Measurements from ENCODE around the gene LMF1. TPM values are rescaled to one million over a fixed set of nuclear protein-coding genes. Genes with fewer than 3 reads are reported as not detected.

LMF1 gene
- total RNA-seq, 2 experiments from 2014 or later = 9.5 to 12.2 TPM

- intact Hi-C loops (cut with DNase I, micrococcal nuclease) = no loop called here
- Mint-ChIP-seq H3K36me3 (ENCODE audit: low read depth) (no peaks in the 10 kb centered on the region), H3K9me3 (ENCODE audit: low read depth) (no peaks in the 10 kb centered on the region), H3K27ac (no peak overlapping the region), H3K4me3 (no peak overlapping the region), H3K27me3 (peaks cover 2% of the 10 kb centered on the region), H3K4me1 (peaks cover 5% of the 10 kb centered on the region)
- ATAC-seq = no peak
- POLR2A ChIA-PET = no interaction called here
- CTCF ChIA-PET = no interaction called here
- DNase-seq = no peak
Measured at GRCh38 chr16:1010815-1011214, 40.0 kb upstream of the LMF1 start.

DNA sequence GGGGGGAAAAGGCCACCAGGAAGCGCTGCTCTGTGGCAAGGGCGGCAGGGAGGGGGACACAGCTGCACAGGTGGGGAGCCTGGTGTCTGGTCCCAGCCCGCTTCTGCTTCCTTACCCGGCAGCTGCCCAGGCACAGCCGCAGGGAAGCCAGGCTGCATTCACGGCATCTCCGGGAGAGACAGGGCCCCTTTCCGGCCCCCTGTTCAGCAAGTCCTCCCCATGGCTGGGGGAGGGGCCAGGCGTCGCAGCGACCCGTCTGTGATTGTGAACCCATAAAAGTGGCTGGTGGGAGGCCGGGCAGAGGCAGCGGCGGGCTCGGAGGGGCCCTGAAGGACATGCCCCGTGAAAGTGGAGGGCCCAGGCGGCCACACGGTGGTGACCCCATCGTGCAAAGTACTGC is 39.5 kb upstream of the LMF1 start:
- Mint-ChIP-seq H3K9me3 (ENCODE audit: low read depth) (no peaks in the 10 kb centered on the region), H3K27me3 (peaks cover 2% of the 10 kb centered on the region), H3K36me3 (ENCODE audit: low read depth) (no peaks in the 10 kb centered on the region), H3K4me3 (no peak overlapping the region), H3K4me1 (peaks cover 11% of the 10 kb centered on the region), H3K27ac (no peak overlapping the region)
- DNase-seq (no peak), ATAC-seq (no peak)
- CTCF ChIA-PET = no interaction called here
- intact Hi-C loops (cut with DNase I, micrococcal nuclease) = no loop called here
- POLR2A ChIA-PET = no interaction called here

DNA sequence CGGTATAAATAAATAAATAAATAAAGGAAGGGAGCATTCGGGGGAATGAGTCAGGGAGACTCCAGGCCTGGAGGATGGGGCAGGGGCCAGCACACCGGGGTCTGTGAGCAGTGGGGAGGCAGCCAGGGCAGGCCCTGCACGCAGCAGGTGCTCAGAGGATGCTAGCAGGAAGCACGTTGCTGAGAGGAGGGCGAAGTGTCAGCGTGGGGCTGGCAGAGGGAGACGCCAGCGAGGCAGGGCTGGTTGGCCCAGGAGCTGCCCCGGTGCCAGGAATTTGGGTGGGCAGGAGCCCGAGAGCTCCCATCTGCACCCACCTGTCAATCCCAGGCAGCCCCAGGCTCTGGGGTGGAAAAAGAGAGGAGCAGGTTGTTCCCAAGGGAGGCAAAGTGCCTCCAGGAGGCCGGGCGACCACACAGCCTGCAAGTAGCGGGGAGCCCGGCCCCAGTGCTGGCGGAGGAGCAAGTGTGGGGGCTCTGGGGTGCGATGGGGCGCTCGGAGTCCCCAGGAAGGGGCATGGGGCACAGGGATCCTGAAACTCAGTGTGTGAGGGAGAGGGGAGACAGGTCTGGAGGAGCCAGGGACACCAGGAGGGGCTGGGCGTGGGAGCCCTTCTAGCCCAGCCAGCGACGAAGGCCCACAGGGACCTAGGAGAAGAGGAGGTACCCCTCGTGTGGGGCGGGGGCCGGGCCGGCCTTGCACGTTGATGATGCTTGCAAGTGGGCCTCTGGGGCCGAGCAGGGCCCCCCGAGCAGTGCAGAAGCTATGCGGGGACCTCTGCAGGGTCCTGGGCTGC is 38.8 kb upstream of the LMF1 start:
- no peak overlapping the region for H3K4me3 Mint-ChIP-seq
- peaks cover 13% of the 10 kb centered on the region for H3K4me1 Mint-ChIP-seq
- no peaks in the 10 kb centered on the region for H3K9me3 Mint-ChIP-seq (ENCODE audit: low read depth)
- DNase-seq (no peak), ATAC-seq (no peak)
- ChIA-PET CTCF (no interaction called here), POLR2A (no interaction called here)
- intact Hi-C loops (cut with DNase I, micrococcal nuclease) = no loop called here
- no peak overlapping the region for H3K27ac Mint-ChIP-seq
- H3K27me3 Mint-ChIP-seq = peaks cover 2% of the 10 kb centered on the region
- no peaks in the 10 kb centered on the region for H3K36me3 Mint-ChIP-seq (ENCODE audit: low read depth)

DNA sequence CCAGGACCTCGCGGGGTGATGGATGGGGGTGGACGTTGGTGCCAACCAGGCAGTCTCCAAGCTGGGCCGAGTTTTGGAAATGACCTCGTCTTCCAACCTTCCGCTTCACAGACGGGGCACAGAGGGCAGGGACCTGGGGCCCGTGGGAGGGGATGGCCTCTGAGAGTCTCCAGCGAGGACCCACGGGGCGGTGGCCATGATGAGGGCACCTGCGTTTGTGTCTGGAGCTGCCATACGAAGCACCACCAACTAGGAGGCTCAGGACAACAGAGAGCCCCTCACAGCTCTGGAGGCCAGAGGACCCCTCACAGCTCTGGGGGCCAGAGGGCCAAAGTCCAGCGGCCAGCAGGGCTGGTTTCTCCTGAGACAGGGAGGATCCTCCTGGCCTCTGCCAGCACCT is 37.3 kb upstream of the LMF1 start:
- peaks cover 26% of the 10 kb centered on the region for H3K4me1 Mint-ChIP-seq
- no peak overlapping the region for H3K4me3 Mint-ChIP-seq
- POLR2A ChIA-PET = no interaction called here
- H3K9me3 Mint-ChIP-seq (ENCODE audit: low read depth) = no peaks in the 10 kb centered on the region
- H3K27me3 Mint-ChIP-seq = peaks cover 2% of the 10 kb centered on the region
- CTCF ChIA-PET = no interaction called here
- intact Hi-C loops (cut with DNase I, micrococcal nuclease) = no loop called here
- ATAC-seq = no peak
- DNase-seq = no peak
- no peaks in the 10 kb centered on the region for H3K36me3 Mint-ChIP-seq (ENCODE audit: low read depth)
- no peak overlapping the region for H3K27ac Mint-ChIP-seq

GRCh38 chr16:1007284-1007850 is 36.6 kb upstream of the LMF1 start:
- intact Hi-C loops (cut with DNase I, micrococcal nuclease) = no loop called here
- H3K9me3 Mint-ChIP-seq (ENCODE audit: low read depth) = no peaks in the 10 kb centered on the region
- POLR2A ChIA-PET = no interaction called here
- H3K36me3 Mint-ChIP-seq (ENCODE audit: low read depth) = no peaks in the 10 kb centered on the region
- DNase-seq (no peak), ATAC-seq (no peak)
- H3K27ac Mint-ChIP-seq = no peak overlapping the region
- peaks cover 33% of the 10 kb centered on the region for H3K4me1 Mint-ChIP-seq
- CTCF ChIA-PET = no interaction called here
- peaks cover 2% of the 10 kb centered on the region for H3K27me3 Mint-ChIP-seq
- H3K4me3 Mint-ChIP-seq = no peak overlapping the region

GRCh38 chr16:1006781-1007180 is 36.0 kb upstream of the LMF1 start:
- intact Hi-C loops (cut with DNase I, micrococcal nuclease) = no loop called here
- Mint-ChIP-seq H3K27ac (no peak overlapping the region), H3K4me1 (peaks cover 37% of the 10 kb centered on the region), H3K27me3 (peaks cover 2% of the 10 kb centered on the region), H3K9me3 (ENCODE audit: low read depth) (no peaks in the 10 kb centered on the region), H3K4me3 (no peak overlapping the region), H3K36me3 (ENCODE audit: low read depth) (no peaks in the 10 kb centered on the region)
- ChIA-PET CTCF (interaction anchor here (0.8 kb wide), 1 partner anchor 612 kb away, joined by 3 read pairs; no protein-coding TSS in a partner anchor), POLR2A (no interaction called here)
- ATAC-seq (no peak), DNase-seq (no peak)

- Mint-ChIP-seq H3K36me3 (ENCODE audit: low read depth) (no peaks in the 10 kb centered on the region), H3K27ac (peak overlapping the region; percentile 19), H3K4me3 (no peak overlapping the region), H3K4me1 (peaks cover 41% of the 10 kb centered on the region), H3K27me3 (no peaks in the 10 kb centered on the region), H3K9me3 (ENCODE audit: low read depth) (no peaks in the 10 kb centered on the region)
- no peak for ATAC-seq
- intact Hi-C loops (cut with DNase I, micrococcal nuclease) = no loop called here
- ChIA-PET POLR2A (no interaction called here), CTCF (no interaction called here)
- DNase-seq = no peak
Measured at GRCh38 chr16:1005286-1005685, 34.5 kb upstream of the LMF1 start.

- no peaks in the 10 kb centered on the region for H3K36me3 Mint-ChIP-seq (ENCODE audit: low read depth)
- POLR2A ChIA-PET = interaction anchor here (0.6 to 1.0 kb wide), 3 partner anchors 9 to 286 kb away, joined by 3 to 4 read pairs (median 3); no protein-coding TSS in a partner anchor
- no peaks in the 10 kb centered on the region for H3K9me3 Mint-ChIP-seq (ENCODE audit: low read depth)
- ATAC-seq (peak; percentile 62), DNase-seq (peak; percentile 76)
- peak overlapping the region; percentile 79 for H3K27ac Mint-ChIP-seq
- CTCF ChIA-PET = interaction anchor here (2.0 kb wide), 1 partner anchor 40 kb away, joined by 5 read pairs; no protein-coding TSS in a partner anchor
- H3K4me3 Mint-ChIP-seq = peak overlapping the region; percentile 35
- H3K4me1 Mint-ChIP-seq = peaks cover 43% of the 10 kb centered on the region
- H3K27me3 Mint-ChIP-seq = no peaks in the 10 kb centered on the region
- intact Hi-C loops (cut with DNase I, micrococcal nuclease) = loop anchor here in 1 of 2 experiments (1.0 to 5.0 kb wide), 3 partner anchors 22 to 476 kb away; partner anchors contain the start of genes CAPN15 and SOX8
Measured at GRCh38 chr16:1003391-1004347, 32.9 kb upstream of the LMF1 start.

DNA sequence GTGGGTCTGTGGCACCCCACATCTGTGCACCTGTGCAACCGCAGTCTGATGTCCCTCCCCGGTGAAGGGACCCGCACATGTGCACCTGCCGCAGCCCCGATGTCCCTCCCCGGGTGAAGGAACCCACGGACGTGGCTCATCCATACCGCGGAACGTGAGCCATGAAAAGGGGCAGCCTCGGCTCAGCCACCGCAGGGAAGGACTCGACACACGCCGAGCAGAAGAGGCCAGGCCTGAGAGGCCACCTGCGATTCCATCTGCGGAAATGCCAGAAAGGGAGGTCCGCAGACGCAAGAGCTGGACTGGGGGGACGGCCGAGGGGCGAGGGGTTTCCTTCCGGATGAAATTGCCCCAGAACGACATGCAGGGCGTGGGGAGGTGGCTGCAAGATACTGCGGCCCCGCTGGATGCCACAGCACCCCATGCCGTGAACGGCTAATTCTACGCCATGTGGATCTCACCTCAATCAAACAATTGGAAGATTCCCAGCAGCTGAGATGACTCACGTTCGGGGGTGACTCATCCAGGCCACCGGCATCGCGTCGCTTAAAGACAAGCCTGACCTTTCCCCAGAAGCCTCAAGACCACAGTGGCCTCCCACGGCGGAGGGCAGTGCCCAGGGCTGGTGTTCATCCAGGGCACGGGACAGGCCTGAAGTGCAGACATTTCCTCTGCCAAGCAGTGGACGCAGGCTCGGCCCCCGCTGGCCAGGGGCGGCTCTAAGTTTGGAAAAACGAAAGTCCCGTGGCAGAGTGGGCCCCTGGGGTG is 31.8 kb upstream of the LMF1 start:
- Mint-ChIP-seq H3K4me3 (peak overlapping the region; percentile 26), H3K4me1 (peaks cover 53% of the 10 kb centered on the region), H3K9me3 (ENCODE audit: low read depth) (no peaks in the 10 kb centered on the region), H3K27me3 (no peaks in the 10 kb centered on the region), H3K27ac (no peak overlapping the region), H3K36me3 (ENCODE audit: low read depth) (no peaks in the 10 kb centered on the region)
- ChIA-PET CTCF (interaction anchor here (0.6 to 2.0 kb wide), 2 partner anchors 39 to 70 kb away, joined by 3 to 5 read pairs; no protein-coding TSS in a partner anchor), POLR2A (no interaction called here)
- DNase-seq (peak; percentile 92), ATAC-seq (peak; percentile 69)
- intact Hi-C loops (cut with DNase I, micrococcal nuclease) = loop anchor here in 1 of 2 experiments (1.0 to 5.0 kb wide), 3 partner anchors 32 to 475 kb away; partner anchors contain the start of genes CAPN15 and LMF1

GRCh38 chr16:1001096-1001495 is 30.3 kb upstream of the LMF1 start:
- ATAC-seq (no peak), DNase-seq (no peak)
- Mint-ChIP-seq H3K27me3 (peaks cover under 1% of the 10 kb centered on the region), H3K4me1 (peaks cover 61% of the 10 kb centered on the region), H3K4me3 (no peak overlapping the region), H3K36me3 (ENCODE audit: low read depth) (no peaks in the 10 kb centered on the region), H3K27ac (no peak overlapping the region), H3K9me3 (ENCODE audit: low read depth) (no peaks in the 10 kb centered on the region)
- ChIA-PET POLR2A (interaction anchor here (1.0 kb wide), 1 partner anchor 17 kb away, joined by 3 read pairs; no protein-coding TSS in a partner anchor), CTCF (interaction anchor here (0.7 kb wide), 1 partner anchor 54 kb away, joined by 3 read pairs; no protein-coding TSS in a partner anchor)
- intact Hi-C loops (cut with DNase I, micrococcal nuclease) = loop anchor here in 1 of 2 experiments (5.0 kb wide), 2 partner anchors 39 to 474 kb away; partner anchors contain the start of gene CAPN15
